Nephron progenitor cell (in vitro differentiated cells): ENCODE measurements around the gene FAM168A.
A peak's percentile ranks its signal among the peaks of the same experiment; 100 is the strongest.

Source experiments
- DNase-seq: peaks from one replicate; pipeline ENCODE4 v3.0.0; 2021
- H3K27ac Mint-ChIP-seq: 2 replicates; pipeline ENCODE4 v1.8.0; 2021; ENCODE audit warnings: mild to moderate bottlenecking, moderate library complexity, mixed read lengths
- H3K27me3 Mint-ChIP-seq: 2 replicates; pipeline ENCODE4 v1.8.0; 2021; ENCODE audit warnings: mild to moderate bottlenecking, low read depth, mixed read lengths; ENCODE audit not compliant: poor library complexity
- H3K36me3 Mint-ChIP-seq: 2 replicates; pipeline ENCODE4 v1.8.0; 2021; ENCODE audit warnings: low read depth, mixed read lengths
- H3K4me1 Mint-ChIP-seq: 2 replicates; pipeline ENCODE4 v1.8.0; 2021; ENCODE audit warnings: mixed read lengths
- H3K4me3 Mint-ChIP-seq: 2 replicates; pipeline ENCODE4 v1.8.0; 2021; ENCODE audit warnings: mild to moderate bottlenecking, moderate library complexity, mixed read lengths
- H3K9me3 Mint-ChIP-seq: 2 replicates; pipeline ENCODE4 v1.8.0; 2021; ENCODE audit warnings: mild to moderate bottlenecking, moderate library complexity, mixed read lengths
- TF ChIP-seq, protein P1 (sequence below): fragments of 200-600 bp; sonication (generic); IDR thresholded peaks from 2 replicates; pipeline ENCODE4 v1.5.0; 2021; ENCODE audit warnings: antibody characterized with exemption

FAM168A gene

DNA sequence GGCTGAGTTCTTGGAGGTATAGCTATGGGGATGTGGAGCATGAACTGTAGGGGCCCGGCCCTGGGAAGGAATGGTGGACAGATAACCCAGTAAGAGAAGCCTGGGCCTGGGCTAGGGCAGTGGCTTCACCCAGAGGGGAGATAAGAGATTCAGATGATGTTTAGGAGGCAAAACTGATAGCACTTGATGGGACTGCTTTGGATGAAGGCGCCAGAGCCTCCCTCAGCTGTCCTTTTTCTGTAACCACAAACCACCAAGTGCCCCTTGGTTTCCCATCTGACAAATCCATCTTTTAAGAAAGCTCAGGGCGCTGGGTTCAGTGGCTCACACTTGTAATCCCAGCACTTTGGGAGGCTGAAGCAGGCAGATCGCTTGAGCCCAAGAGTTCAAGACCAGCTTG lies 198.3 kb downstream of the FAM168A start:
- H3K9me3 Mint-ChIP-seq: no peaks in the 10 kb centered on the region
- peaks cover 17% of the 10 kb centered on the region for H3K4me1 Mint-ChIP-seq
- no peak overlapping the region for H3K4me3 Mint-ChIP-seq
- TF ChIP-seq, protein P1, sequence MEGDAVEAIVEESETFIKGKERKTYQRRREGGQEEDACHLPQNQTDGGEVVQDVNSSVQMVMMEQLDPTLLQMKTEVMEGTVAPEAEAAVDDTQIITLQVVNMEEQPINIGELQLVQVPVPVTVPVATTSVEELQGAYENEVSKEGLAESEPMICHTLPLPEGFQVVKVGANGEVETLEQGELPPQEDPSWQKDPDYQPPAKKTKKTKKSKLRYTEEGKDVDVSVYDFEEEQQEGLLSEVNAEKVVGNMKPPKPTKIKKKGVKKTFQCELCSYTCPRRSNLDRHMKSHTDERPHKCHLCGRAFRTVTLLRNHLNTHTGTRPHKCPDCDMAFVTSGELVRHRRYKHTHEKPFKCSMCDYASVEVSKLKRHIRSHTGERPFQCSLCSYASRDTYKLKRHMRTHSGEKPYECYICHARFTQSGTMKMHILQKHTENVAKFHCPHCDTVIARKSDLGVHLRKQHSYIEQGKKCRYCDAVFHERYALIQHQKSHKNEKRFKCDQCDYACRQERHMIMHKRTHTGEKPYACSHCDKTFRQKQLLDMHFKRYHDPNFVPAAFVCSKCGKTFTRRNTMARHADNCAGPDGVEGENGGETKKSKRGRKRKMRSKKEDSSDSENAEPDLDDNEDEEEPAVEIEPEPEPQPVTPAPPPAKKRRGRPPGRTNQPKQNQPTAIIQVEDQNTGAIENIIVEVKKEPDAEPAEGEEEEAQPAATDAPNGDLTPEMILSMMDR: no peak
- H3K36me3 Mint-ChIP-seq: peaks cover 5% of the 10 kb centered on the region
- peaks cover 3% of the 10 kb centered on the region for H3K27me3 Mint-ChIP-seq
- peak overlapping the region; percentile 34 for H3K27ac Mint-ChIP-seq
- no peak for DNase-seq

DNA sequence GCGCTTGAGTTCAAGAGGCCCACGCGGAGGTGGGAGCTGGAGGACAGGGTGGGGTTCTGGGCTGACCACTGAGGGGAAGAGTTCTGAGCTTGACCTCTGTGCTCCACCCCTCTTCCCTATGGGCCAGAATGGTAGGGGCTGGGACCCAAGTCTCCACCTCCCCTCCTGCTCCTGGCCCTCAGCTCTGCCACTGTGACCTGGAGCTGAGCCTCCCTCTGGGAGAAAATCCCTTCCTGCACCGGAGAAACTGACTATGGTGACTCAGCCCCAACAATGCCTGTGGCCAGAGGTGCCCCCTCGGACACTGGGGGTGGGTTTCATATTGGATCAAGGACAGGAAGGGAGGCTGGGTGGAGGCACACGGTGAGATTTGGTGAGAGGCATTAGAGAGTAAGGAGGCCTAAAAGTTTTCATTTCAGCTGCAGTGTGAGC lies 198.7 kb downstream of the FAM168A start:
- peaks cover 17% of the 10 kb centered on the region for H3K4me1 Mint-ChIP-seq
- DNase-seq: no peak
- no peaks in the 10 kb centered on the region for H3K9me3 Mint-ChIP-seq
- peak overlapping the region; percentile 34 for H3K27ac Mint-ChIP-seq
- TF ChIP-seq, protein P1: no peak
- no peak overlapping the region for H3K4me3 Mint-ChIP-seq
- H3K27me3 Mint-ChIP-seq: peaks cover 3% of the 10 kb centered on the region
- peaks cover 5% of the 10 kb centered on the region for H3K36me3 Mint-ChIP-seq

DNA sequence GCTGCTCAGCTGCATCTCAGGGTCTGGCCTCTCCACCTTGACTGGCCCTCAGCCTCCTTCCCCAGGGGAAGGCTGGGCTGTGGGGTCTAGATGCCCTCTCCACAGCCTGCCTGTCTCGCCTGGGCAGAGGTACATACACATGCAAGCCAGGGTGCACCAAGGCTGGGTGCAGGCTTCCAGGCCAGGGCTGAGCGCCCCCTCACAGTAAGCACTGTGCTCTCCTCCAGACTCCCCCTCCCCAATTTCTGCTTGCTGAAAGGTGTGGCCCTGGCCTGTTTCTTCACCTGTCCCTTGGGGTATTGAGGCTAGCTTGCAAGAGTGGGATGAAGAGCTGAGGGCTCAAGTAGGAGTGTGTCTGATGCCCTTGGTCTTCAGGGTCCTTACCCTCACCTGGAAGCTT lies 199.2 kb downstream of the FAM168A start:
- no peaks in the 10 kb centered on the region for H3K9me3 Mint-ChIP-seq
- DNase-seq: no peak
- no peak overlapping the region for H3K4me3 Mint-ChIP-seq
- H3K27ac Mint-ChIP-seq: no peak overlapping the region
- peaks cover 3% of the 10 kb centered on the region for H3K27me3 Mint-ChIP-seq
- H3K36me3 Mint-ChIP-seq: peaks cover 5% of the 10 kb centered on the region
- TF ChIP-seq, protein P1: no peak
- H3K4me1 Mint-ChIP-seq: peaks cover 17% of the 10 kb centered on the region

DNA sequence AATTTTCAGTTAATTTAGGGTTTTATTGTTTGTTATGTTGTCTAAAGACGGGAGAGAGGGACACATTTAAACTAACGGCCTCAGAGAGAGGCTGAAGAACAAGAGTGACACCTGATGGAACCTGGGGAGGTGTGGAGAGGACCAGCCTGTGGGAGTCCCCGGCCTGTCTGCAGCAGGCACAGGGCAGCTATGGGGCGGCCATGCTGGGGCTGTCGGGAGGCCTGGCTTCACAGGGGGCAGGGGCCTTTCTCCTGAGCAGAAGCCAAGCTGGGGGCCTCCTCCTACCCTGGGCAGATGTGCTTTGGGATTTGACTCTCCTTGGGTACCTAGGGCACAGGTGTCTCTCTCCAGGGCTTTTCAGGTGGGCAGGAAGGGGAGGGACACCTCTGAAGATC lies 199.8 kb downstream of the FAM168A start:
- Mint-ChIP-seq H3K4me3 (no peak overlapping the region), H3K36me3 (peaks cover 5% of the 10 kb centered on the region), H3K27ac (peak overlapping the region; percentile 42), H3K4me1 (peaks cover 22% of the 10 kb centered on the region), H3K27me3 (peaks cover 3% of the 10 kb centered on the region), H3K9me3 (no peaks in the 10 kb centered on the region)
- DNase-seq: no peak
- TF ChIP-seq, protein P1: no peak

DNA sequence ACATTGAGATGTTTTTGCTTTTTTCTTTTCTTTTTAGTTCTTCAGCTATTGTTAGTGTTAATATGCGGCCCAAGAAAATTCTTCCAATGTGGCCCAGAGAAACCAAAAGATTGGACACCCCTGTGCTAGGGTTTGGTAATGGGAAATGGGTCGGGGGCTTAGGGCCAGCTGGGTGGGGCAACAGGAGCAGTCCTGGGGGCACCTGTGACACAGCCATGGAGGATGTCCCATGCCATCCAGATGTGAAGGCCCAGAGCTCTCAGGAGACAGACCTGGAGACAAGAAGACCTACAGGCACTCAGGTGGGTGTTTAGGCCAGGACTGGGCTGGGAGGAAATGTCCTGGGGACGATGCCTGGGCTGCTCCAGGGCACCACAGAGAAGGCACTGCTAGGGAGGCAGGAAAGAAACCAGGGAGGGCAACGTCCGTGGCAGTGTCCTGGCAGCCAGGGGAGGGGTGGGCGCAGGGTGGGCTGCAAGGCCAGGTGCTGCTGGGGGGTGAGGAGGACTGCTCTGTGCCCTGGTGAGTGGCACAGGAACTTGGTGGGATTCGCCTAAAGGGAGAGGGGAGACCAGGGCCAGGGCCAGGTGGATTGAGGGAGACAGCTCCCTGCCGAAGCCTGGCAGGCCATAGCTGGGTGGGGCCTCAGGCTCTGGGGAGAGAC lies 200.3 kb downstream of the FAM168A start:
- DNase-seq: no peak
- no peaks in the 10 kb centered on the region for H3K9me3 Mint-ChIP-seq
- H3K4me1 Mint-ChIP-seq: peaks cover 25% of the 10 kb centered on the region
- H3K27ac Mint-ChIP-seq: peak overlapping the region; percentile 42
- H3K27me3 Mint-ChIP-seq: peaks cover 3% of the 10 kb centered on the region
- peaks cover 5% of the 10 kb centered on the region for H3K36me3 Mint-ChIP-seq
- H3K4me3 Mint-ChIP-seq: no peak overlapping the region
- TF ChIP-seq, protein P1: no peak

DNA sequence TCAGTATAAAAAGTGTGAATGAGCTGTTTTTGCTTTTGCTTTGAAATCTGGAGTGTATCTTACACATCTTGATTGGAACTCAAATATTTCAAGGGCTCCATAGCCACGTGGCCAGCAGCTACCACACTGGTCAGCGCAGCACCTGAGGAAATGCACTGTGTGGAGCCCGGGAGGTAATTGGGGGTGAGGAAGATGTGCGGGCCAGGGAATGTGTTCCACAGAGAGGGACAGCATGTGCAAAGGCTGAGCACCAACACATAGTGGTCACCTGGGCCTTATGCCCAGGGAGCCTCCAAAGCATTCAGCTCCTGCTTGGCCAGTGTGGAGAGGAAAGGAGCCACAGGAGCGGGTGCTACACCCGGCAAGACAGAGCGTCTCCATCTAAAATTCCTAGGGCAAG lies 200.9 kb downstream of the FAM168A start:
- Mint-ChIP-seq H3K36me3 (peaks cover 5% of the 10 kb centered on the region), H3K4me3 (no peak overlapping the region), H3K27me3 (peaks cover 3% of the 10 kb centered on the region), H3K9me3 (no peaks in the 10 kb centered on the region), H3K27ac (no peak overlapping the region), H3K4me1 (peaks cover 25% of the 10 kb centered on the region)
- TF ChIP-seq, protein P1: no peak
- no peak for DNase-seq
